MG63 (cell line): ENCODE data around the gene MAPT. TPM values are rescaled to one million over a fixed set of nuclear protein-coding genes. Genes with fewer than 3 reads are reported as not detected.
A peak's percentile ranks its signal among the peaks of the same experiment; 100 is the strongest.

ENCODE experiments used
- DNase-seq: peaks from one replicate; pipeline ENCODE4 v3.0.0-alpha.2; 2020
- H3K27me3 ChIP-seq: fragments of 250-450 bp; sonication (Bioruptor Pico); 2 replicates; pipeline ENCODE4 v1.5.1; 2020; ENCODE audit warnings: mild to moderate bottlenecking, moderate library complexity
- H3K36me3 ChIP-seq: fragments of 250-450 bp; sonication (Bioruptor Pico); 2 replicates; pipeline ENCODE4 v1.5.1; 2020; ENCODE audit warnings: mild to moderate bottlenecking, moderate library complexity
- H3K4me3 ChIP-seq: fragments of 250-450 bp; sonication (Bioruptor Pico); 2 replicates; pipeline ENCODE4 v1.5.1; 2020; ENCODE audit warnings: mild to moderate bottlenecking, moderate library complexity
- H3K9me3 ChIP-seq: fragments of 250-450 bp; sonication (Bioruptor Pico); 2 replicates; pipeline ENCODE4 v1.5.1; 2020; ENCODE audit warnings: mild to moderate bottlenecking, moderate library complexity
- total RNA-seq: library from RNA; depleted of rRNA; stranded (reverse); fragments of >200 nt; shearing (Covaris generic); gene quantifications from 2 replicates; pipeline ENCODE4 v1.2.3, GENCODE V29; 2014; ENCODE audit warnings: low replicate concordance

Gene MAPT
- total RNA-seq, 1 experiment from 2014 or later, result 0.43 TPM

DNA sequence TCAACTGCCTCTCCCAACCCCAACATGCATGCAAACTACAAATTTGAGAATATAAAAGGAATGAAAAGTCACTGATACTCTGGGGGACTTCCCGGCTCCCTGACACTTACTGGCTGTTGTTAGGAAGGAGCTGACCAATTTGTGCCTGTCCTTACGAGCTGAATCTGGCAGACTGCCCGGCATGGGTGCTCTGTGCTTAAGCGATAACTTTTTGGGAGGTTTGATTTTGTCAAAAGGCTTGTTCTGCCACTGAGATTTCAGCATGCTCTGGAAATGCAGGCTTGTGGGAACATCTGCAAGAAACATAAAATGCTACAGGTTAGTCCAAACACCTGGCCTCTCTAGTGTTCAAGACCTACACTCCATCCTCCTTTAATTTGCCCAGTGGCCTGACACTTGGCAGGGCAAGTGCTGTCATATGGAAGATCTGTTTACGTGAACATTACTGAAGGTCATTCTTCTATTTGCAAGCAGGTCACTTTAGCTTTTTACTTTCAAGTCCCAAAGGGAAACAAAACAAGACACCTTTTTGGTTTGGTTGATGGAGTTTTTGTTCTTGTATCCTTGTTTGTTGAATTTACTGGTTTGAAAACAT lies 145.3 kb downstream of the MAPT start:
- H3K9me3 ChIP-seq, result no peaks in the 10 kb centered on the region
- H3K36me3 ChIP-seq, result peaks cover 87% of the 10 kb centered on the region
- no peak overlapping the region for H3K4me3 ChIP-seq
- DNase-seq, result no peak
- H3K27me3 ChIP-seq, result no peaks in the 10 kb centered on the region

DNA sequence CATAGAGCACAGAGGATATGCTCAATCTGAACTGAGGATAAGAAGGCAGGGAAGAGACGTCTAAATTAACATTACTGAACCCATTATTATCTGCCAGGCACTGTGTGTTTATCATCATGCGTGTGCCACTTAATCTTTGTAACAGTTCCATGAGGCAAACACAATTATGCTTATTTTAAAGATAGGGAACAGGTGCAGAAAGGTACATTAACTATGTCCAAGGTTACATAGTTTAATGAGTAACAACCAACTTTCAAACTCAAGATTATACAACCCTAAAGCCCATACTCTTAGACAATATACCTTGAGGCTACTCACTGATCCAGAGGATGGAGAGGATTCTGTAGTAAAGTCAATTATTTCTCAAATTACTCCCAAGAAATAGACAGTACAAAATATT lies 147.9 kb downstream of the MAPT start:
- Histone ChIP-seq H3K9me3 (no peaks in the 10 kb centered on the region), H3K27me3 (no peaks in the 10 kb centered on the region), H3K4me3 (no peak overlapping the region), H3K36me3 (peaks cover 71% of the 10 kb centered on the region)
- no peak for DNase-seq

DNA sequence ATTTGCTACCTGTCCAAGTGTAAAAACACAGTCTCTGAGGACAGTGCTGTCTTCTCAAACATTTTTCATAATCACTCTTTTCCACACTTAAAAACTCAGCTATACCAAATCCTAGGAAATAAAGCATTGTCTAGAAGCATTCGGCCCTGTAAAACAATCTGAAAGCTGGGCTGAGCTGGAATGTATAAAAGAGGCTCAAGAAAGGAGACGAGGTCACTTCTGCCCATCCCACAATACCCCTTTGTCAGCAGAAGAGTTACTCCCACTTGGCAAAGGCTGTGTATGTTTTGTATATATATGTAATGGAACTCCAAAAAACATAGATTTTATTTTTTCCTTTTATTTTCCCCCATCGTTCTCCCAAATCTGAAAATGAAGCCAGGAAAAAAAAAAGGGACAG lies 148.6 kb downstream of the MAPT start:
- Histone ChIP-seq H3K36me3 (peaks cover 68% of the 10 kb centered on the region), H3K4me3 (no peak overlapping the region), H3K27me3 (no peaks in the 10 kb centered on the region), H3K9me3 (no peaks in the 10 kb centered on the region)
- DNase-seq, result no peak

DNA sequence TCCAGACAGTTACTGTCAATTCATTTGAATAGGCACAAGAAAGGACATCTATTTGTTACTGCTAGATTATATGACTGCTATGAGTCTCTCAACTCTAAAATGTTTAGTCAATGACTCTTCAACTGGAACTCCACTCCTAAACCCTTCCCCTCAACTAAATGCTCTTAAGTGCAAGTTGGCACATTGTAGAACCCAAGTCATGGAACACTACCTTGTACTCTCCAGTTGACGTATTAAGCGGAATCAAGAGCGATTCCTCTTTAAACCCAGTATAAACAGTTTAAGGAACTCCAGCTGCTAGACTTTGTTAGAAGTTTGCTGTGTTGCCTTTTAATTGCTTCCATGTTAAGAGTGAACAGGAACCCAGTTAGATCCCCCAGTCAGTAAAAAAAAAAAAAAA lies 149.3 kb downstream of the MAPT start:
- Histone ChIP-seq H3K9me3 (no peaks in the 10 kb centered on the region), H3K4me3 (no peak overlapping the region), H3K27me3 (no peaks in the 10 kb centered on the region), H3K36me3 (peaks cover 68% of the 10 kb centered on the region)
- DNase-seq, result no peak

DNA sequence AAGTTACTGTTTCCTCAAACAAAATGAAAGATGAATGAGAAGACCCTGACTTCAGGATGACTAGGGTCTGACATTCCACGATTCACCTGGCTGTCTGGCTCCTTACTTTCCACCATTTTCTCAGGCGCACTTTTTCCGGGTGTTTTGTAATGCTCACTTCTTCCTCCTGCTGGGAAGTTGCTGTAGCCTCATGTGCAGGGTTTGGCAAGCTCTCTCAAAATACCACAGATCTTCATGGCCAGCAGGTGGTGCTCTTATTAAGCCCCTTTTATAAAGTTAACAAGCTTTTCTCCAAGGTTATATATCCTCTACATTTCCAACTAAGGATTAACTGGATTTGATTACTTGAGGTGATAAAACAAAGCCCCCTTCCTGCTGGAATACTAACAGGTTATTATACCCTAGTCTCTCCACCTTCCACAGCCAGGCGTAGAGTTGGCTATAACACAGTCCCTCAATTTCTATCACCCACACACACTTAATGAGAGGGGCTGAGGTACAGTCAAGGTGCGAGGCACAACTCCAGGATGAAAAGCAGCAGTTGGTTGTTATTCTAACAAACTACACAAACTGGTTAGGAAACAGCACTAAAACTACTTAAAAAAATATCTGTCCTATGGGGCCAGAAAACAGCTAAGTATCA lies 150.1 kb downstream of the MAPT start:
- Histone ChIP-seq H3K9me3 (no peaks in the 10 kb centered on the region), H3K36me3 (peaks cover 64% of the 10 kb centered on the region), H3K4me3 (no peak overlapping the region), H3K27me3 (no peaks in the 10 kb centered on the region)
- DNase-seq, result peak; percentile 51

DNA sequence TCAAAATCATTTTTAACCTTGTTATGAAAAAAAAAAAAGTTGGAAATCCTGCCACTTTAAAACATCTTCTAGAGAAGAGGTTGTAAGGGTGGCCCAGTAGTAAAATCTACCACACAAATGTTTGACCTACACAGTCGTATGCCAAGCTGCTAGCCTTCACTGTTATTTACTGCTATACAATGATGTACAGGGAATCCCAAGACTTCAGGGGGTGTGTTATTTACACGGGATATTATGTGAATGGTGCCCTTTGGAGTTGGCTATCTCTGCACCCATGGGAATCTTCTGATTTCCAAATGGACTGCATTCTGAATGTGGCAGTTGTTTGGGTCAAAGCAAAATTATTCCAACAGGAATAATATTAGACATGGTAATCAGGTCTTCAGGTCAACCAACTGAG lies 150.6 kb downstream of the MAPT start:
- no peak for DNase-seq
- H3K9me3 ChIP-seq, result no peaks in the 10 kb centered on the region
- peaks cover 64% of the 10 kb centered on the region for H3K36me3 ChIP-seq
- H3K4me3 ChIP-seq, result no peak overlapping the region
- no peaks in the 10 kb centered on the region for H3K27me3 ChIP-seq

DNA sequence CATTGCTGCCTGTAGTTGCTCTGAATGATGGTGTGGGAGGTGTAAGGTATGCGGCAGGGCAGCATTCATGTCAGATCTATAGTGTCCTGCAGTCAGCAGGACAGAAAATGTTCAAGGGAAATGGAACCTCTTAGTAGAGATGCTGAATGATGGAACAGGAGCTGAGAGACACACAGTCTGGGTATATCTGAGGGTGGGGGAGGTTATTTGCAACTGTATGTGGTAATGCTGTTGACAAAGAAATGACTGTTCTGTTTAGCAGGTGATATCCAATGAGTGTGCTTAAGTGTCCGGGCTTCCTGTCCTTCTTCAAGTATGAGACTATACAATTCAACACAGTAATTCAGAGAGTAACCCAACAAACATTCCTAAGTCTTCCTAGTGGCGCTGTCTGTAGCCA lies 151.3 kb downstream of the MAPT start:
- H3K27me3 ChIP-seq, result no peaks in the 10 kb centered on the region
- DNase-seq, result no peak
- H3K36me3 ChIP-seq, result peaks cover 64% of the 10 kb centered on the region
- no peaks in the 10 kb centered on the region for H3K9me3 ChIP-seq
- H3K4me3 ChIP-seq, result no peak overlapping the region

DNA sequence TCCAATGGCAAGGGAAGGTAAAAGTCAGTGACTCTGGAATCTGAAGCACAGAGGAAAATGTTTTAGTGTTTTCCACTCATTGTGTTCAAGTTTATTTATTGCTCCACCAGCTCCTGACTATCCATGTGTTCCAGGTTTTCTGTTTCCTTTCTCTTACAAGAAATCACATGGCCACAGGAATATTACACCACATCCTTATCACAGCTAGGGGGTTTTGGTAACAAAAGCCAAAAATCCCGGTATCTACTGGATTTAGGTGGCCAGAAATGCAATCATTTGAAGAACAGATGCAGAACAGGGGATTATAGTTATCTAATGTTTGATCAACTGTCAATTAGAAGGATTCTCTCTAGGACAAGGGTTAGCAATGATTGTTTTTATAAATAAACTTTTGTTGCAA lies 152.6 kb downstream of the MAPT start:
- Histone ChIP-seq H3K9me3 (no peaks in the 10 kb centered on the region), H3K4me3 (no peak overlapping the region), H3K36me3 (peaks cover 64% of the 10 kb centered on the region), H3K27me3 (no peaks in the 10 kb centered on the region)
- DNase-seq, result no peak

DNA sequence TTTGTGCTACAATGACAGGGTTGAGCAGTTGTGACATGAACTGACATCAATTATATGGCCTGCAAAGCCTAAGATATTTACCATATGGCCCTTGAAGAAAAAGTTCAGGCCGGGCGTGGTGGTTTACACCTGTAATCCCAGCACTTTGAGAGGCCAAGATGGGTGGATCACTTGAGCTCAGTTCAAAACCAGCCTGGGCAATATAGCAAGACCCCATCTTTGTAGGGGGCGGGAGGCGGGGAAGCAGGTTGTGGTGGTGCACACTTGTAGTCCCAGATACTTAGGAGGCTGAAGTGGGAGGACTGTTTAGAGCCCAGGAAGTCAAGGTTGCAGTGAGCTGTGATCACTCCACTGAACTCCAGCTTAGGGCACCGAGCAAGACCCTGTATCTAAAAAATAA lies 153.0 kb downstream of the MAPT start:
- peaks cover 63% of the 10 kb centered on the region for H3K36me3 ChIP-seq
- no peaks in the 10 kb centered on the region for H3K9me3 ChIP-seq
- H3K27me3 ChIP-seq, result no peaks in the 10 kb centered on the region
- H3K4me3 ChIP-seq, result no peak overlapping the region
- no peak for DNase-seq

DNA sequence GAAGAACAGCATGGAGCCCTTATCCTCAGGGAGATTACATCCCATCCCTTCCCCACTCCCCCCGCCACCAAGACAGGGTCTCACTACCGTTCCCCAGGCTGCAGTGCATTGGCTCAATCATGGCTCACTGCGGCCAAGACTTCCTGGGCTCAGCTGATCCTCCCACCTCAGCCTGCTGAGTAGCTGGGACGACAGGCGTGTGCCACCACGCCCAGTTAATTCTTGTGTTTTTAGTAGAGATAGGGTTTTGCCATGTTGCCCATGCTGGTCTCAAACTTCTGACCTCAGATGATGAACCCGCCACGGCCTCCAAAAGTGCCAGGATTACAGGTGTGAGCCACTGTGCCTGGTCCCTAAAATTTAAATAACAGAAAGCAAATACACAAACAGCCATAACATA lies 153.5 kb downstream of the MAPT start:
- no peak overlapping the region for H3K4me3 ChIP-seq
- H3K9me3 ChIP-seq, result no peaks in the 10 kb centered on the region
- H3K27me3 ChIP-seq, result no peaks in the 10 kb centered on the region
- peaks cover 58% of the 10 kb centered on the region for H3K36me3 ChIP-seq
- no peak for DNase-seq

DNA sequence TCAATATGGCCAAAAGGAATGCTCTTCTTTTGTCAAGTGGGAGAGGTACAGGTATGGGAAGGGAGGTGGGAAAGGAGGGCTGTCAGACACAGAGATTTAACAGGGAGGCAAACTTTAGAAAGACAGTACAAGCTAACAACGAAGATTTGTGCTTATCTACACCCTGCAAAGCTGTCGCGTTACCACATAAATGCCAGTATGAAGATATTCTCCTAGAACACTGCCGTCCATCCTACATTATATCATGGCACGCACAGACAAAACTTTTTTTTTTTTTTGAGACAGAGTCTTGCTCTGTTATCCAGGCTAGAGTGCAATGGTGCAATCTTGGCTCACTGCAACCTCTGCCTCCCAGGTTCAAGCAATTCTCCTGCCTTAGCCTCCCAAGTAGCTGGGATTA lies 155.3 kb downstream of the MAPT start:
- Histone ChIP-seq H3K4me3 (no peak overlapping the region), H3K36me3 (peaks cover 46% of the 10 kb centered on the region), H3K9me3 (no peaks in the 10 kb centered on the region), H3K27me3 (no peaks in the 10 kb centered on the region)
- no peak for DNase-seq

DNA sequence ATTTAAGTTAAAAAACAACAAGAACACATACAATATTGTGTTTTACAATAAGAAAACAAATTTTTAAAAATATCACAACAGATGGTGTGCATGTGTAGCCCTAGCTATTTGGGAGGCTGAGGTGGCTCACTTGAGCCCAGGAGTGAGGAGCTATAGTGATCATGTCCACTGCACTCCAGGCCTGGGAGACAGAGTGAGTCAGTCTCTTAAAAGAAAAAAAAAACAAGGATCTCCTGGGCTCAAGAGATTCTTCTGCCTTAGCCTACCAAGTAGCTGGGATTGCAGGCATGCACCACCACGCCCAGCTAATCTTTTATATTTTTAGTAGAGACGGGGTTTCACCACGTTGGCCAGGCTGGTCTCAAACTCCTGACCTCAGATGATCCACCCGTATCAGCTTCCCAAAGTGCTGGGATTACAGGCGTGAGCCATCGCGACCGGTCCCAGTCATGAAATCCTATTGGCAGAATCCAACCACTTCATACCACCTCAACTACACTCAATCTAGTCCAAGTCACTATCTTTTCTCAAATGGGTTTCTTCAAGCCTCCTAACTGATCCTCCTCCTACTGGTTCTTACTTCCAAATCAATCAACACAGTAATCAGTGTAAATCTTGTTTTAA lies 159.7 kb downstream of the MAPT start:
- no peak for DNase-seq
- H3K9me3 ChIP-seq, result no peaks in the 10 kb centered on the region
- no peak overlapping the region for H3K4me3 ChIP-seq
- no peaks in the 10 kb centered on the region for H3K27me3 ChIP-seq
- H3K36me3 ChIP-seq, result peaks cover 43% of the 10 kb centered on the region

DNA sequence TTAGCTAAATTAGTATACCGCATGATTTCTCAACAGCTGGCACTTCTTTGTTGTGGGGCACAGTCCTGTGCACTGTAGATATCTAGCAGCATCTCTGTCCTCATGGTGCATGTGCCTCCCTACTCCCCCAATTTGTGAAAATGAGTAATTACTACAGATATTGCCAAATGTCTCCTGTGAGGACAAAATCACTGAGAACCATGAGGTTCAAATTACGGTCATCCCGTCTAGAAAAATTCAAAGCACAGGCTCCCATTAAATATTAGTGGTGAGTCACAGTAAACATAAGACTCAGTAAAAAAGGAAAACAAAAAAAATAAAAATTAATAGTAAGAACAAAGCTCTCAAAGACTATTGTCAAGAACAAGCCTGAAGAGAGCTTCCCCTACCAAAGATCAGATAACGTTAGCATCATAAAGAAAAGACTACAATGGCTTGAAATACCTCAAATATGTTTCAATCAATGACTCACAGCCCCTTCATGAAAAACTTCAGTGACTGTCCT lies 162.5 kb downstream of the MAPT start:
- DNase-seq, result no peak
- no peak overlapping the region for H3K4me3 ChIP-seq
- H3K36me3 ChIP-seq, result peaks cover 36% of the 10 kb centered on the region
- no peaks in the 10 kb centered on the region for H3K9me3 ChIP-seq
- no peaks in the 10 kb centered on the region for H3K27me3 ChIP-seq

DNA sequence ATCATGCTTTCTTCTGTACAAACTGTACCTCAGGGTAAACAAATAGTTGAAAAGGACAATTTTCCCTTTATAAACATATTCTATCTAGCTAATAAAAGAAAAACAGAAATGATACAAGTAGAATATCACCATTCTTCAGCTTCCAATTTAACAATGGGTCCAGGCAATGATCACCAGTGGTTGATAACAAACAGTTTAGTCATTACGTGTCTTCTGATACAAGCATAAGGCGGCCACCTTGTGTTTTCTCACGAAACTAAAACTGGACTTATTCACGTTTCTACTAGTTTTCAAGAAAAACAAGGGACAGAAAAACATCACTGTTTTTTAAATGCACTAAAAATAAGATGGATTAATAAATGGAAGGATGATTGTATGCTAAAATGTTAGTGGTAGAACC lies 163.0 kb downstream of the MAPT start:
- H3K9me3 ChIP-seq, result no peaks in the 10 kb centered on the region
- no peak overlapping the region for H3K4me3 ChIP-seq
- no peaks in the 10 kb centered on the region for H3K27me3 ChIP-seq
- DNase-seq, result no peak
- peaks cover 32% of the 10 kb centered on the region for H3K36me3 ChIP-seq

DNA sequence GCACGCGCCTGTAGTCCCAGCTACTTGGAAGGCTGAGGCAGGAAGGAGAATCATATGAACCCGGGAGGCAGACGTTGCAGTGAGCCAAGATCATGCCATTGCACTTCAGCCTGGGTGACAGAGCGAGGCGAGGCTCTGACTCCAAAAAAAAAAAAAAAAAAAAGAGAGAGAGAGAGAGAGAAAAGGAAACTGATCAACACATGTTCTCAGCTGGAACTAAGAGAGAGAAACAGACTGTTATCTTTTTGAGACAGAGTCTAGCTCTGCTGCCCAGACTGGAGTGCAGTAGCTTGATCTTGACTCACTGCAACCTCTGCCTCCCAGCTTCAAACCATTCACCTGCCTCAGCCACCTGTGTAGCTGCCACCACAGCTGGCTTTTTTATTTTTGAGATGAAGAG lies 165.1 kb downstream of the MAPT start:
- Histone ChIP-seq H3K27me3 (no peaks in the 10 kb centered on the region), H3K36me3 (peaks cover 40% of the 10 kb centered on the region), H3K9me3 (no peaks in the 10 kb centered on the region), H3K4me3 (no peak overlapping the region)
- DNase-seq, result no peak

DNA sequence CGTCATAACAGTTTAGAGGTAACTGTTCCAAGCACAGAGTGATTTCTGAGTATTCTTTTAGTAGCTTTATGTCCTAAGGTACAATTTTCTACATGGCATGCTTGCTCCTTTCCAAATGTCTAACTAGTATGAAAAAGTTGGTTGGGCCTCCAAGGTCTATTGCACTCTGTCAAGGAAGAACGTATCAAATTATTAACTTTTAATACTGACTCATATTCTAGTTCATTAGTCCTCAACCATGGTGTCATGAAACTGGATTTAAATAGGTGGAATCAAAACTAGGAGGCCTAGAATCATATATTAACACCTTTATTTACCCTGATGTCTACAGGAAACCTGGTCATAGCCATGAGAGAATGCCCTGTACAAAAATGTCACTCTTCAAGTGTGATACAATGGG lies 166.1 kb downstream of the MAPT start:
- DNase-seq, result no peak
- H3K4me3 ChIP-seq, result no peak overlapping the region
- H3K27me3 ChIP-seq, result no peaks in the 10 kb centered on the region
- peaks cover 44% of the 10 kb centered on the region for H3K36me3 ChIP-seq
- no peaks in the 10 kb centered on the region for H3K9me3 ChIP-seq

DNA sequence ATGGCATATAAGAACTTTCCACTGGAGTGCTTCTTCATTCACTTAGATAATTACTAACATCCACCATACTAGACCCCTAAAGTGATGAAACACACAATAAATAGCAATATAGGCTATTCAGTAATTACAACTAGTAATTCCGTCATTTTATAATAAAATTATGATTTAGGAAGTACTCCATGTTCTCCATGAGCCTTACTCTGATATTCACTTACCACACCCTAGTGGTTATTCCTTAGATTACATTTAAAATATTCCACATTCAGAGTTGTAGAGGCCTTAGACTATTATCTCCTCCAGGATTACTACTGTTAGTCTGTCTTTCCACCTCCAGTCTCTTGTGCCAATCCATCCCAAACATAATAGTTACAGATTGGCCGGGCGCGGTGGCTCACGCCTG lies 167.1 kb downstream of the MAPT start:
- no peak overlapping the region for H3K4me3 ChIP-seq
- H3K9me3 ChIP-seq, result no peaks in the 10 kb centered on the region
- peaks cover 48% of the 10 kb centered on the region for H3K36me3 ChIP-seq
- DNase-seq, result no peak
- no peaks in the 10 kb centered on the region for H3K27me3 ChIP-seq

DNA sequence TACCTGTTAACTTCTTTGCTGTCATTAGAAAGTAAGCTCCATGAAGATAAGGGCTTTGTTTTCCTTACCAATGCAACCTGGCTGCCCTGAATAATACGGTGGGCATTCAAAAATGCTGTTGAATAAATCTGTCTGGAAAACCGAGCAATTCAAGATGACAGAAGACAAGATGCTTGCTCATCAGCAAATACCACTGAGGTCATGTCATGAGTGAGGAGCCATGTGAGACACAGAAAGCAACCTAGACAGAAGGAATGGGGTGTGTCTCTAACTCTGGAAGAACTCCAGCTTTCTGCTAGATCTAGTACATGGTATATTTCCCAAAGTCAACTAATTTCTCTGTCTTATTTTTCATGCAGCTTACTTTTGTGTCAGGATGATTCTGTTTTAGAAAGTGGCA lies 168.9 kb downstream of the MAPT start:
- no peaks in the 10 kb centered on the region for H3K9me3 ChIP-seq
- H3K4me3 ChIP-seq, result no peak overlapping the region
- DNase-seq, result peak; percentile 58
- no peaks in the 10 kb centered on the region for H3K27me3 ChIP-seq
- H3K36me3 ChIP-seq, result peaks cover 53% of the 10 kb centered on the region
